GM19025 (cell line): Measurements from ENCODE around the gene RAD51B.

Experiments used
- ATAC-seq: cut with Tn5 transposase; IDR thresholded peaks from one replicate; pipeline ENCODE4 v1.9.1; 2021; ENCODE audit warnings: mild to moderate bottlenecking, low read depth, moderate library complexity; ENCODE audit not compliant: unreplicated experiment

RAD51B gene

DNA sequence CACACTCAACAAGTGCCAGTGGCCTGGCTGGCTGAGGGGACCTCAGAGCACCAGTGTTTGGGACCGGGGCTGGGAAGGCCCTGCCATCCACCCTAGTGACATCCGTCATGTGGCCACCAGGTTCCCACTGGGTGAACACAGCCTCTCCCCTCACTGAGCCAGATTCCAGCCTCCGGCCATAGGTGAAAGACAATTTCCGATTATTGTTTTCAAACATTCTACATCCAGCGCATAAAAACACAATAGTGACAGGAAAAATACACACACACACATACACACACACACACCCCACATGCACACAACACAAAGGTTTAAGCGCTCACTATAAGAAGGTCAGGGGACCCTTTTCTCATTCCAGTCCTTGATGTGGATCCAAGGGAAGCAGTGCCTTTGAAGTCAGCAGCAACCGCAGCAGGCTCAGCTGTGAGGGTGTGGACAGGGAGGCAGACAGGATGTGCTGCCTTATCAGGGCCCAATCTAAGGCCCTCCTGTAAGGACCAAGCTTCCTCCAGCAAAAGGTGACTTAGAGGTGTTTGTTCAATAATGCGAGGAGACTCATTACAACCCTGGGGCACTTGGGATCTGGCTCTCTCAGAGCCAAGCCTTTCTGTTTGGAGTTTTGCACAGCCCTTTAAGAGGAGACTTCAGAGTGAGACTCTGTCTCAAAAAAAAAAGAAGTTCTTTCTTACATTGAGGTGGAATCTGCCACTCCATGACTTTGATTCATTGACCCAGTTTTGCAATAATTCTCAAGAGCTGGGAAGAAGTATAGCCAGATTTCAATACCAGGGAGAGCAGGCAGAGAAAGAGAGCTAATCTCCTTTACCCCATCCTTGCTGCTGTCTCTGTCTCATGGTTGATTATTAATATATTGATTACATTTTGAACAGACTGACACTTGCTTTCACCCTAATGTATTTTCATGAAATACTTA, 745.5 kb downstream of the RAD51B start:
- ATAC-seq = no peak

GRCh38 chr14:68566075-68566474, 746.5 kb downstream of the RAD51B start:
- ATAC-seq = no peak

GRCh38 chr14:68568907-68569897, 749.6 kb downstream of the RAD51B start:
- no peak for ATAC-seq

GRCh38 chr14:68569970-68570409, 750.4 kb downstream of the RAD51B start:
- no peak for ATAC-seq

DNA sequence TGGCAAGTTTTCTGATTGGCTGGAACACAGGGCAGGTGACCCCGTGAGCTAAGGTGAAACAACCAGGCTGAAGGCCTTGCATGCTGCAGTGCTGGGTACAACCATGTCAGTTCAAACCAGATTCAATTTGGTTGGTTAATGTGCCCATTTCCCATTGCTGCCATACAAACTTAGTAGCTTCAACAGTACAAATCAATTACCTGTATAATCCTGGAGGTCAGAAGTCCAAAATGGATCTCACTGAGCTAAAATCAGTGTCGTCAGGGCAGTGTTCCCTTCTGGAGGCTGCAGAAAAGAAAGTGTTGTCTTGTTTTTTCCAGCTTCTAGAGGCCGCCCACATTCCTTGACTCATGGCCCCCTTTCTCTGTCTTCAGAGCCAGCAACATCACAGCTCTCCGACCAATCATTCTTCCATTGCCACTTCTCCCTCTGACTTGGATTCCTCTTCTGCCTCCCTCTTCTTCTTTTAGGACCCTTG, 751.6 kb downstream of the RAD51B start:
- no peak for ATAC-seq

DNA sequence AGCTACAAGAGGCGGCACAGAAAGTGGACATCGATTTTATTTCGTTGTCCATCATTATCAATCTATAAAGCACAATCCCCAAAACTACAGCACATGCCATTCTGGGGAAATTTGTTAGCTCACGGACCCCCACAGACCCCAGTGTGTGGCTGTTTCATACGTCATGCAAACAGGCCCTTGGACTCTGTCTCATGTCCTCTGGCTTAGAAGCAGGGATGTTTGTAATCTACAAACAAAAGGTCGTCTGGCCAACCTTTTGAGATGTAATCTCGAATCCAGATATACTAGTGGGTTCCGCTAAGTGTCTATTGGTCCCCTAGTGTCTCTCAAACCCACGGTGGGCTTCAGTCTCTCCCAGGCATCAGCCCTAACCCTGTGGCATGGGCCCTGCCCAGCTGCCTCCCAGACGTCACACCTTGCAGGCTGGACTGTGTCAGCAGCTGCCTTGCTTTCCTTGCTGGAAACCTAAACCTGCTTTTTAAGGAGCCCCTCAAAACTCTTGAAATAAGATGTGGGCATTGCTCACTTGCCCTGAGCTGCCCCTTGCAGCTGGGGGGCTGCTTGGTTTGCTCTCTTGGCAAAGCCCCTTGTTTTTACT, 752.4 kb downstream of the RAD51B start:
- no peak for ATAC-seq

GRCh38 chr14:68573126-68573525, 753.5 kb downstream of the RAD51B start:
- ATAC-seq = no peak

GRCh38 chr14:68573722-68574121, 754.1 kb downstream of the RAD51B start:
- no peak for ATAC-seq

GRCh38 chr14:68574461-68574860, 754.9 kb downstream of the RAD51B start:
- no peak for ATAC-seq

GRCh38 chr14:68574906-68575305, 755.3 kb downstream of the RAD51B start:
- no peak for ATAC-seq

DNA sequence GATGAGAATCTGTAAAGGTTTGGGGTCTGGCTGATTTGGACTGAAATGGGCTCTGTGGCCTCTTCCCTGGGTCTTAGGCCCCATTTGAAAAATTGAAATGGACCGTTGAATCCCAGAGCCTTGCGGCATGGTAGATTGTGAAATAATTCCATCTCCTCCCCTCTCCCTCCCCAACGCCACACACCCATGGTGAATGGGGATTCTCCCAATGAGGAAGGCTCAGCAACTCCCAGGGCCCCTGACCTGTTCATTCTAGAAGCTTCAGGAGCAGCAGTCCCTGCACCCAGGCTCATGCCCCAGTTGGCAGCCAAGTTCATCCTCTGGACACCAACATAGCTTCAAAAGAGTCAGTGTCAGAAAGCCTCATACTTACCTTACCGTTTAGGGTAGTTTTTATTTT, 755.8 kb downstream of the RAD51B start:
- ATAC-seq = no peak

DNA sequence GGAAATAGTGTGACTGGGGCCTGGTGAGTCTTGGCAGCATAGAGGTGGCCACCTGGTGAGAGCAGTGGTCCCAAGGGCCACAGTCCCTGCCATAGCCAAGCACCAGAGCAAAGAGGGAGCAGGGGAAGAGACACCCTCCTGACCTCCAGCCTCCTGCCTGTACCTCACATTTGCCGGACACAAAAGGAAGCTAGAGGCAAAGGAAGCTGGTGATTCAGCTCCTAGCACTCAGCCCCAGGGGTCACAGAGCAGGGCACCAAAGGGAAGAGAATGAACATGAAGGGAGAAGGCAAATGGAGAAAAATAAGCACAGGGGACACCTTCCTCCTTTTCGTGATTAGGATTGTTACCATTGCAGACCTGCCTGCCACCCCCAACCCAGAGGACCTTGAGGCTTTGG, 756.5 kb downstream of the RAD51B start:
- no peak for ATAC-seq

DNA sequence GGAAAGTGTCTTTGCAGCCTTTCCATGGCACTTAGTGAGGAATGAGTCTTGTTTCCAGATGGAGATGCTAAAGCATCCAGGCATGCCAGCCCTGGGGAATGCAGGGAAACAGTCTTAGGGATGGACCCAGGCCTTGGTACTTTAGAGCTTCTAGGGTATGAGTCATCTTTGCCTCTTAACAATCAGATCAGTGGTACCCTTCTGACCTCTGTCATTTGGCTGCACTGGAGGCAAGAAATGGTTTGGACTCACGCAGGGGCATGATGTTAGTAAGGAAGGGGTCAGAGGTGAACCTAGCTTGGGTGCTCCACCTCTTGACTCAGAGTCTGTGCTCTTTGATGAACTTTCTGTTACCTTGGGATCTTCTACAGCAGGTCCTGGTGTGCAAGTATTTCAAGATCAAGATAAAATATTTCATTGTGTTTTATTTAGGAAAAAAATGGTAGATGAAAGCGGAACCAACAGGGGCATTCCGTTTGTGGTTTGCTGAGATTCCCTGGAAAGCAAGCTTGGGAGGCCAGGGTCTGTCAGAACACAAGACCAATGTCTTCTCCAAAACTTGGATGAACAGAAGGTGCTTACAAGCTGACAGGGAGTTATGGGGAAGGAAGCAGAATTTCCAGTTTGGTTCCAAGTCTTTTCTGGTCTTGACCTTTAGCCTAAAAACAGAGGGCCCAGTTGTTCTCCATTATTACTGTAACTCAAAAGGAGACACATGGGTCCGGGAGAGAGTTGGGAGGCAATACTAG, 757.1 kb downstream of the RAD51B start:
- no peak for ATAC-seq

DNA sequence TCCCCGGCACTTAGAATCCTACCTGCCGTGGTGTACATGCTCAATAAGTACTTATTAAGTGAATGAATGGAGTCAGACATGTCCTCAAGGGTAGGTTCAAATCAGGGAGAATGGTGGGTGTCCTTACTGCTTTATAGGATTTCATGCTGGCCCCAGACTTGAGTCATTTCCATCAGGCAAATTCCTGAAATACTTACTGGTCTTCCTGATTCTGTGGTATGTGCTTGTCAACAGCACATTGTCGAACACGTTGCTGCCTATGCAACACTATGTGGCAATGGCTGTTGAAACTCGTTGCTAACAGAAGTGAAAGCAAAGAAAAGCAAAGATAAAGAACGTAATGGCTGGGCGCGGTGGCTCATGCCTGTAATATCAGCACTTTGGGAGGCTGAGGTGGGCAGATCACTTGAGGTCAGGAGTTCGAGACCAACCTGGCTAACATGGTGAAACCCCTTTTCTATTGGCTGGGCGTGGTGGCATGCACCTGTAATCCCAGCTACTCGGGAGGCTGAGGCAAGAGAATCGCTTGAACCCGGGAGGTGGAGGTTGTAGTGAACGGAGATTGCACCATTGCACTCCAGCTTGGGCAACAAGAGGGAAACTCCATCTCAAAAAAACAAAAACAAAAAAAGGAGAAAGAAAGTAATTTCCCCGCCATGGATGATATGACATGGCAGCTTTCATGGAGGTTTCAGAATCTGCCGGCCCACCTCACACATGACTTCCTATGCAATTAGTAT, 758.4 kb downstream of the RAD51B start:
- ATAC-seq = no peak

- no peak for ATAC-seq
Measured at GRCh38 chr14:68578597-68578996, 759.0 kb downstream of the RAD51B start.

DNA sequence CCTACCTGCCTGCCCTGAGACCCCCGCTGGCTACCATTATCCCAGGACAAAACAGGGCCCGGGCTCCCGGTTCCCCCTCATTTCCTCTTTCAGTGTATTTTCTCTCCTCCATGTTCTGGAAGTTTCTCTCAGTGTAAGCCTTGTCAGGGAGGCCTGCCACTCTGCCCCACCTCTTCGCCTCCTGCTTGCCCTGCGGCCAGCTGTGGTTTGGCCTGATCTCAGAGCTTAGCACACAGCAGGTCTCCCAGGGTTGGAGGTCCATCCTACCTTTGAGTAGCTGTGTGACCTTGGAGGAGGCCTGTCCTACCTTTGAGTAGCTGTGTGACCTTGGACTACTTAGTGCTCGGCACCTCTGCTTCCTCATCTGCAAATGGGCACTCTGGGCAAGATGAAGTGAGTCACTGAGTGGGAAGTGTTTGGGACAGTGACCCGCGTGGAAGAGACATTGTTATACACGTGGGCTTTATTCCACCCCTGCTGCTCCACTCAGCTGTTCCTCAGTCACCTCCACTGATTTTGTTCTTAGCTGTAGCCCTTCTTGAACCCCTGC, 760.6 kb downstream of the RAD51B start:
- no peak for ATAC-seq

GRCh38 chr14:68580671-68581070, 761.1 kb downstream of the RAD51B start:
- ATAC-seq = no peak

GRCh38 chr14:68583548-68584280, 764.1 kb downstream of the RAD51B start:
- ATAC-seq = no peak
